ENCODE measurements around the gene PRCP. TPM values are rescaled to one million over a fixed set of nuclear protein-coding genes. Genes with fewer than 3 reads are reported as not detected.
"Not testable (repeated sequence)": the region's sequence is repeated elsewhere in the genome, so short reads cannot be mapped to it uniquely, and the experiment has no call there.

The PRCP gene
- total RNA-seq, 1 donor from 2014 or later = 68.8 TPM

- no peak for DNase-seq
Observed at GRCh38 chr11:82869657-82870056, 30.6 kb downstream of the PRCP start.

GRCh38 chr11:82867495-82868082, 32.6 kb downstream of the PRCP start:
- no peak for DNase-seq

- no peak for DNase-seq
Observed at GRCh38 chr11:82865841-82866240, 34.4 kb downstream of the PRCP start.

GRCh38 chr11:82864268-82864667, 36.0 kb downstream of the PRCP start:
- DNase-seq = no peak

GRCh38 chr11:82863209-82863608, 37.0 kb downstream of the PRCP start:
- no peak for DNase-seq

GRCh38 chr11:82862379-82862778, 37.9 kb downstream of the PRCP start:
- no peak for DNase-seq

- DNase-seq = no peak
Observed at GRCh38 chr11:82859750-82860149, 40.5 kb downstream of the PRCP start.

GRCh38 chr11:82858556-82859091, 41.6 kb downstream of the PRCP start:
- DNase-seq = no peak

GRCh38 chr11:82858133-82858532, 42.1 kb downstream of the PRCP start:
- no peak for DNase-seq

GRCh38 chr11:82857145-82857544, 43.1 kb downstream of the PRCP start:
- no peak for DNase-seq

- DNase-seq = no peak
Observed at GRCh38 chr11:82855616-82856015, 44.6 kb downstream of the PRCP start.

GRCh38 chr11:82854916-82855315, 45.3 kb downstream of the PRCP start:
- not testable (repeated sequence) for DNase-seq

- no peak for DNase-seq
Observed at GRCh38 chr11:82854242-82854641, 46.0 kb downstream of the PRCP start.

- no peak for DNase-seq
Observed at GRCh38 chr11:82848829-82849228, 51.4 kb downstream of the PRCP start.

- no peak for DNase-seq
Observed at GRCh38 chr11:82845356-82846353, 54.6 kb downstream of the PRCP start.

- no peak for DNase-seq
Observed at GRCh38 chr11:82843057-82843795, 57.0 kb downstream of the PRCP start.

GRCh38 chr11:82842019-82842418, 58.2 kb downstream of the PRCP start:
- no peak for DNase-seq

- no peak for DNase-seq
Observed at GRCh38 chr11:82837650-82838049, 62.6 kb downstream of the PRCP start.

- no peak for DNase-seq
Observed at GRCh38 chr11:82832983-82833382, 67.2 kb downstream of the PRCP start.

- DNase-seq = no peak
Observed at GRCh38 chr11:82831364-82831763, 68.9 kb downstream of the PRCP start.

- no peak for DNase-seq
Observed at GRCh38 chr11:82830746-82831145, 69.5 kb downstream of the PRCP start.

- no peak for DNase-seq
Observed at GRCh38 chr11:82829101-82829500, 71.1 kb downstream of the PRCP start.

- DNase-seq = no peak
Observed at GRCh38 chr11:82828472-82828871, 71.8 kb downstream of the PRCP start.

Data from skin of body (tissue), 2 donors.